Endothelial cell of umbilical vein (primary cell): ENCODE results near the gene SIRT3. TPM values are rescaled to one million over a fixed set of nuclear protein-coding genes. Genes with fewer than 3 reads are reported as not detected.

Experiments
- BruUV-seq: library from RNA; stranded (reverse); fragments of 400-500 nt; replicated peaks from 2 replicates; lab custom pipeline; 2021; lab: Mats Ljungman, UMichigan
- CTCF ChIA-PET: fragments of 300-600, 350-600 bp; sonication (Branson Sonifier 250); formaldehyde crosslinking; loops from one replicate; lab custom pipeline; 2021; ENCODE audit warnings: antibody characterized with exemption, inconsistent platforms; lab: Charles Lee
- POLR2A ChIA-PET: fragments of 300-600, 350-600 bp; sonication (Branson Sonifier 250); formaldehyde crosslinking; loops from one replicate; lab custom pipeline; 2021; ENCODE audit warnings: antibody characterized with exemption, inconsistent platforms; lab: Charles Lee
- DNase-seq: peaks from one replicate; pipeline ENCODE4 v3.0.0-alpha.2; 2011; ENCODE audit warnings: low read depth, low spot score
- FAIRE-seq: peaks from 2 replicates; lab custom pipeline; 2011; peaks lifted over from hg19 to GRCh38; lab: Jason Lieb, UNC
- H2AFZ ChIP-seq: 2 replicates; pipeline ENCODE4 v1.6.0; 2012; ENCODE audit warnings: low read depth, low read length, control low read depth, inconsistent platforms
- H3K27ac ChIP-seq: 2 replicates; pipeline ENCODE4 v1.5.1; 2011; ENCODE audit warnings: low read depth, mild to moderate bottlenecking, control low read depth, low read length, moderate library complexity; ENCODE audit not compliant: insufficient read depth
- H3K27me3 ChIP-seq, 2 experiments: 2 replicates each; pipeline versions ENCODE4 v1.6.0 to v1.6.1; 2011; ENCODE audit warnings: low read length in 2 of 2, mixed read lengths in 1 of 2; ENCODE audit not compliant: control insufficient read depth in 2 of 2, insufficient read depth in 2 of 2
- H3K36me3 ChIP-seq, 2 experiments: 2 replicates in 1 of 2; 3 replicates in 1 of 2; pipeline ENCODE4 v1.5.1; 2011; ENCODE audit warnings: low read length in 2 of 2, mild to moderate bottlenecking in 1 of 2, moderate library complexity in 1 of 2; ENCODE audit not compliant: control insufficient read depth in 2 of 2, insufficient read depth in 2 of 2; ENCODE audit errors: extremely low read depth in 1 of 2
- H3K4me1 ChIP-seq: 3 replicates; pipeline ENCODE4 v1.5.1; 2011; ENCODE audit warnings: mild to moderate bottlenecking, low read length; ENCODE audit not compliant: control insufficient read depth, insufficient read depth; ENCODE audit errors: extremely low read depth
- H3K4me2 ChIP-seq: 2 replicates; pipeline ENCODE4 v1.6.1; 2011; ENCODE audit warnings: low read length, control low read depth, mixed read lengths; ENCODE audit not compliant: insufficient read depth
- H3K4me3 ChIP-seq, 3 experiments: fragments of 200-600 bp in 1 of 3; sonication (generic), shearing (Covaris generic) in 1 of 3; replicated peaks in 1 of 3; 2 replicates each; pipeline ENCODE4 v1.5.1; 2011 to 2016; ENCODE audit warnings: control low read depth in 3 of 3, low read length in 3 of 3, mild to moderate bottlenecking in 2 of 3, inconsistent platforms in 1 of 3, low read depth in 1 of 3, moderate library complexity in 1 of 3; ENCODE audit not compliant: insufficient read depth in 1 of 3
- H3K79me2 ChIP-seq: 2 replicates; pipeline ENCODE4 v1.6.0; 2012; ENCODE audit warnings: low read length, inconsistent platforms; ENCODE audit not compliant: control insufficient read depth, insufficient read depth
- H3K9ac ChIP-seq: replicated peaks from 2 replicates; pipeline ENCODE3; 2011; ENCODE audit warnings: low read length, control low read depth; ENCODE audit not compliant: insufficient read depth; ENCODE audit errors: extremely low read depth
- H3K9me1 ChIP-seq: replicated peaks from 3 replicates; pipeline ENCODE4 v1.6.0; 2011; ENCODE audit warnings: mild to moderate bottlenecking, low read length; ENCODE audit not compliant: control insufficient read depth, insufficient read depth; ENCODE audit errors: extremely low read depth
- H3K9me3 ChIP-seq: replicated peaks from 2 replicates; pipeline ENCODE4 v1.5.1; 2012; ENCODE audit warnings: low read length, inconsistent platforms; ENCODE audit not compliant: control insufficient read depth, insufficient read depth
- H4K20me1 ChIP-seq: replicated peaks from 2 replicates; pipeline ENCODE3; 2011; ENCODE audit warnings: mild to moderate bottlenecking, low read length; ENCODE audit not compliant: control insufficient read depth, insufficient read depth; ENCODE audit errors: extremely low read depth
- EZH2 ChIP-seq: IDR thresholded peaks from 2 replicates; pipeline ENCODE4 v1.6.1; 2012; ENCODE audit warnings: borderline replicate concordance, low read depth, mild to moderate bottlenecking, moderate library complexity, low read length, inconsistent platforms; ENCODE audit not compliant: severe bottlenecking
- FOS ChIP-seq: IDR thresholded peaks from 2 replicates; pipeline ENCODE4 v1.6.1; 2011; ENCODE audit warnings: mild to moderate bottlenecking, low read length, moderate library complexity, borderline replicate concordance; ENCODE audit not compliant: insufficient read depth
- GATA2 ChIP-seq: IDR thresholded peaks from 2 replicates; pipeline ENCODE4 v1.7.0; 2011; ENCODE audit warnings: low read depth, mild to moderate bottlenecking, moderate library complexity, mixed read lengths, low read length; ENCODE audit not compliant: insufficient read length, insufficient read depth
- JUN ChIP-seq: IDR thresholded peaks from 2 replicates; pipeline ENCODE4 v1.6.1; 2011; ENCODE audit warnings: borderline replicate concordance, low read depth; ENCODE audit not compliant: insufficient read length, insufficient read depth
- MAX ChIP-seq: IDR thresholded peaks from 2 replicates; pipeline ENCODE4 v1.6.1; 2011; ENCODE audit not compliant: insufficient read depth, insufficient read length
- MYC ChIP-seq: IDR thresholded peaks from one replicate; pipeline ENCODE4 v1.6.1; 2011; ENCODE audit warnings: mild to moderate bottlenecking, low read depth, low read length
- POLR2A ChIP-seq: IDR thresholded peaks from 2 replicates; pipeline ENCODE4 v1.6.1; 2012; ENCODE audit warnings: low read depth, mild to moderate bottlenecking, control low read depth, low read length
- POLR2AphosphoS5 ChIP-seq: IDR thresholded peaks from 2 replicates; pipeline ENCODE4 v1.6.1; 2012; ENCODE audit warnings: low read depth, mild to moderate bottlenecking, control low read depth, low read length, moderate library complexity; ENCODE audit not compliant: insufficient read depth
- dilution Hi-C: fragments of 300-500 bp; cut with MboI; formaldehyde crosslinking; loops from one replicate; pipeline ENCODE4 v1.15.0; 2019; ENCODE audit warnings: low sequenced_read_pairs; ENCODE audit not compliant: extremely low pct_ligation_motif_present
- intact Hi-C: fragments of 100-400 bp; cut with micrococcal nuclease; formaldehyde crosslinking; loops from one replicate; pipeline ENCODE4 v1.10.0; 2022
- polyA plus RNA-seq, 4 experiments: library from polyadenylated mRNA; depleted of rRNA in 3 of 4; stranded (reverse) in 3 of 4; unstranded in 1 of 4; fragments of >200 nt; gene quantifications; 2 replicates each; pipeline versions ENCODE4 v1.2.1 to v1.2.3, GENCODE V29; 2011 to 2012; ENCODE audit warnings: missing spikeins in 1 of 4
- total RNA-seq: library from RNA; stranded (reverse); gene quantifications from 2 replicates; pipeline ENCODE4 v1.2.3, GENCODE V29; 2021
- TF ChIP-seq, protein P1 (sequence below), 2 donors: IDR thresholded peaks; 1 replicate in 1 of 2; 2 replicates in 1 of 2; pipeline ENCODE4 v1.5.1; 2011; ENCODE audit warnings: low read length in 2 of 2, mild to moderate bottlenecking in 2 of 2, moderate library complexity in 2 of 2, control low read depth in 1 of 2, inconsistent platforms in 1 of 2, low read depth in 1 of 2; ENCODE audit not compliant: insufficient read depth in 1 of 2; ENCODE audit errors: extremely low read depth in 1 of 2

Gene SIRT3
- total and polyA plus RNA-seq, 2 donors (not counting 3 experiments of a cell fraction or from before 2014, with no cell fraction given) = 12.0 to 18.3 TPM

DNA sequence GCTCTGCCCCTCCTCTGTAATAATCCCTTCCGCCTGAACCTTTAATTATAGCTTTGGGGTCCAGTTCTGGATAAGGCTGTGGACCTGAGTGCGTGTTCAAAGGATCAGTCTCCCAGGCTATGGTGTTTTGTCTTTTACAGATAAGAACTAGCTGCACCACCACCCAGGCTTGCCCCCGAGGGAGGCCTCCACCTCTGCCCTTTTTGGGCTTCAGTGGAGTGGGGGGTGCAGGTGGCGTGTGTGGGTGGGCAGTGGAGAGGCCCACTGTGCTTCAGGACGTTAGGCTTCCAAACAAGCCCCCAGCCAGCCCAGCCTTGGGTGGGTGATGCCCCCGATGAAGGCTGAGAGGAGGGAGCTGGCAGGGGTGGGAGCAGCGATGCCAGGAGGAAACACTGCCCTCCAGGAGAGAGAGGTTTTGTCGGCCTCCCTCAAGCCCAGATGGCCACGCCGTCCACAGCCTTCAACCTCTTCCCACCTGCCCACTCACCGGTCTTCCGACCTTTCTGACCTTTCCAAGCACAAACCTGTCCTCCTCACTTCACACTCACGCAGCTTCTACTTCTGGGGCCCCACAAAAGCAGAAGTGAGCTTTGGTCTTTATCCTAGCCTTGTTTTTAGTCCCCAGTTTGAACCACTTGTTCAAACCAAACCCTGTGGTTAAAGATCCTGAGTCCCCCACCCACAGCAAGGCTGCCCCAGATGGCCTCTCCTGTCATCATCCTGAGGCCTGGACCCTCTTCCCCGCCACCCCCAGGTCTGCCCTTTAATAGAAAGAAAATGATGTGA is 21.0 kb upstream of the SIRT3 start:
- no peaks in the 10 kb centered on the region for H3K79me2 ChIP-seq
- no peak for FAIRE-seq
- no peak overlapping the region for H3K4me3 ChIP-seq
- ChIA-PET CTCF (no interaction called here), POLR2A (no interaction called here)
- no peaks in the 10 kb centered on the region for H3K4me1 ChIP-seq
- no peaks in the 10 kb centered on the region for H3K27me3 ChIP-seq
- DNase-seq = no peak
- no peak overlapping the region for H2AFZ ChIP-seq
- BruUV-seq = no TSS peak
- H3K27ac ChIP-seq = no peak overlapping the region
- H3K9me1 ChIP-seq = no peaks in the 10 kb centered on the region
- no peaks in the 10 kb centered on the region for H3K9me3 ChIP-seq
- no peak overlapping the region for H3K4me2 ChIP-seq
- dilution Hi-C loops (no loop called here), intact Hi-C loops (no loop called here)
- no peaks in the 10 kb centered on the region for H4K20me1 ChIP-seq
- TF ChIP-seq POLR2AphosphoS5 = no peak
- no peak for TF ChIP-seq MAX
- no peak overlapping the region for H3K9ac ChIP-seq
- H3K36me3 ChIP-seq = peaks cover 4 to 15% of the 10 kb centered on the region in 2 experiments

DNA sequence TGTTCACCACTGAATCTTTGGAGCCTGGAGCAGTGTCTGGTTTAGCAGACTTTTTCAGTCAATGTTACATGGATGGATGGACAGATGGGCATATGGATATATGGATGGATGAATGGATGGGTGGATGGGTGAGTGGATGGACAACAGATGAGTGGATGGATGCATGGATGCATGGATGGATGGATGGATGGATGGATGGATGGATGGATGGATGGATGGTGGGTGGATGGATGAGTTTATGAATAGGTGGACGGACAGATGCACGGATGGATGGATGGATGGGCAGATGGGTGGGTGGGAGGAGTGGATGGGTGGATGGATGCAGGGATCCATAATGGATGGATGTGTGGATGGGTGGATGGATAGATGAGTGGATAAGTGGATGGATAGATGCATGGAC is 19.7 kb upstream of the SIRT3 start:
- H3K9me1 ChIP-seq = no peaks in the 10 kb centered on the region
- CTCF ChIA-PET = interaction anchor here (1.2 kb wide), 1 partner anchor 12 kb away, joined by 3 read pairs; no protein-coding TSS in a partner anchor
- peaks cover 9 to 25% of the 10 kb centered on the region in 2 experiments for H3K36me3 ChIP-seq
- H4K20me1 ChIP-seq = no peaks in the 10 kb centered on the region
- POLR2A ChIA-PET = no interaction called here
- no peaks in the 10 kb centered on the region for H3K4me1 ChIP-seq
- H3K4me2 ChIP-seq = no peak overlapping the region
- no peaks in the 10 kb centered on the region for H3K9me3 ChIP-seq
- no peak overlapping the region for H3K9ac ChIP-seq
- intact Hi-C loops = no loop called here
- TF ChIP-seq POLR2A (no peak), EZH2 (no peak), FOS (no peak), GATA2 (no peak), POLR2AphosphoS5 (no peak), MYC (no peak), JUN (no peak), MAX (no peak)
- TF ChIP-seq, protein P1, sequence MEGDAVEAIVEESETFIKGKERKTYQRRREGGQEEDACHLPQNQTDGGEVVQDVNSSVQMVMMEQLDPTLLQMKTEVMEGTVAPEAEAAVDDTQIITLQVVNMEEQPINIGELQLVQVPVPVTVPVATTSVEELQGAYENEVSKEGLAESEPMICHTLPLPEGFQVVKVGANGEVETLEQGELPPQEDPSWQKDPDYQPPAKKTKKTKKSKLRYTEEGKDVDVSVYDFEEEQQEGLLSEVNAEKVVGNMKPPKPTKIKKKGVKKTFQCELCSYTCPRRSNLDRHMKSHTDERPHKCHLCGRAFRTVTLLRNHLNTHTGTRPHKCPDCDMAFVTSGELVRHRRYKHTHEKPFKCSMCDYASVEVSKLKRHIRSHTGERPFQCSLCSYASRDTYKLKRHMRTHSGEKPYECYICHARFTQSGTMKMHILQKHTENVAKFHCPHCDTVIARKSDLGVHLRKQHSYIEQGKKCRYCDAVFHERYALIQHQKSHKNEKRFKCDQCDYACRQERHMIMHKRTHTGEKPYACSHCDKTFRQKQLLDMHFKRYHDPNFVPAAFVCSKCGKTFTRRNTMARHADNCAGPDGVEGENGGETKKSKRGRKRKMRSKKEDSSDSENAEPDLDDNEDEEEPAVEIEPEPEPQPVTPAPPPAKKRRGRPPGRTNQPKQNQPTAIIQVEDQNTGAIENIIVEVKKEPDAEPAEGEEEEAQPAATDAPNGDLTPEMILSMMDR (IDR thresholded peaks at IDR 0.05; ENCODE audit: extremely low read depth in 1 of 2, insufficient read depth in 1 of 2, low read depth in 1 of 2, low read length in 2 of 2) = no peak
- BruUV-seq = no TSS peak
- no peak for FAIRE-seq
- H3K27ac ChIP-seq = no peak overlapping the region
- DNase-seq = no peak
- no peaks in the 10 kb centered on the region for H3K79me2 ChIP-seq
- no peak overlapping the region for H2AFZ ChIP-seq
- no peaks in the 10 kb centered on the region for H3K27me3 ChIP-seq
- no peak overlapping the region for H3K4me3 ChIP-seq
- dilution Hi-C loops = no loop called here
